GM10266 (cell line): Measurements from ENCODE around the gene MAP4.
"Not testable (repeated sequence)": the region's sequence is repeated elsewhere in the genome, so short reads cannot be mapped to it uniquely, and the experiment has no call there.

ENCODE experiments used
- DNase-seq: peaks from one replicate; pipeline ENCODE4 v3.0.0; 2012; ENCODE audit errors: extremely low spot score
- TF ChIP-seq, protein P1 (sequence below): IDR thresholded peaks from 2 replicates; pipeline ENCODE4 v1.5.1; 2012; ENCODE audit warnings: mild to moderate bottlenecking, low read depth; ENCODE audit not compliant: control insufficient read depth, insufficient read depth; ENCODE audit errors: missing control alignments

MAP4 gene

DNA sequence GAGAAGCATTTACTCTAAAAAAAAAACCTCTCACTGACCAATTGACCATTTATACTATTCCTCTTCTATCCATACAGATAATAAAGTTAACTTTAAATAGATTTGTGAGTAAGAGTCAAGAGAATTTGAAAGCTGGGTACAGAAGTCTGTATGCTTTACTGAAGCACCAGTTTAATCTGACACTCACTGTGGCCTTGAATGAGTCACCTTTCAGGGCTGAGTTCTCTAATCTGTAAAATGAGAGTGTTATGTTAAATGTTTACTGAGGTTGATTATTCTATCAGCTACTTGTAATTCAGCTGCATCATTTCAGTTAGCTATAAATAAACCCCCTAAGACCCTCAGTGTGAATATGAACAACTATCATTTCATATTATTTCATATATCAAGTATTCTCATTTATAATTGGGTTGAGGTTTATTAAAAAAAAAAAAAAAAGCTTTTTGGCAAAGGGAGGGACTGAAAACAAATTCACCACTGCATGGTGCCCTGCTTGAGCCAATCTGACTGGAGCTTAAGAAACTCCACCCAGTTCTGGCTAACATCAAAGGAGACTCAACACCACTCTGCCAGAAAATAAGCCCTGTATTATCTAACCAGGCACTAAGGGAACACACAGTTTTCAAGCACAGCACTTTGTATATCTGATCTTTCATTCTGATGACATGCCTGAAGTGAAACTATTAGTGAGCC is 2.8 kb downstream of the MAP4 start:
- TF ChIP-seq, protein P1, sequence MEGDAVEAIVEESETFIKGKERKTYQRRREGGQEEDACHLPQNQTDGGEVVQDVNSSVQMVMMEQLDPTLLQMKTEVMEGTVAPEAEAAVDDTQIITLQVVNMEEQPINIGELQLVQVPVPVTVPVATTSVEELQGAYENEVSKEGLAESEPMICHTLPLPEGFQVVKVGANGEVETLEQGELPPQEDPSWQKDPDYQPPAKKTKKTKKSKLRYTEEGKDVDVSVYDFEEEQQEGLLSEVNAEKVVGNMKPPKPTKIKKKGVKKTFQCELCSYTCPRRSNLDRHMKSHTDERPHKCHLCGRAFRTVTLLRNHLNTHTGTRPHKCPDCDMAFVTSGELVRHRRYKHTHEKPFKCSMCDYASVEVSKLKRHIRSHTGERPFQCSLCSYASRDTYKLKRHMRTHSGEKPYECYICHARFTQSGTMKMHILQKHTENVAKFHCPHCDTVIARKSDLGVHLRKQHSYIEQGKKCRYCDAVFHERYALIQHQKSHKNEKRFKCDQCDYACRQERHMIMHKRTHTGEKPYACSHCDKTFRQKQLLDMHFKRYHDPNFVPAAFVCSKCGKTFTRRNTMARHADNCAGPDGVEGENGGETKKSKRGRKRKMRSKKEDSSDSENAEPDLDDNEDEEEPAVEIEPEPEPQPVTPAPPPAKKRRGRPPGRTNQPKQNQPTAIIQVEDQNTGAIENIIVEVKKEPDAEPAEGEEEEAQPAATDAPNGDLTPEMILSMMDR: no peak
- DNase-seq: no peak

DNA sequence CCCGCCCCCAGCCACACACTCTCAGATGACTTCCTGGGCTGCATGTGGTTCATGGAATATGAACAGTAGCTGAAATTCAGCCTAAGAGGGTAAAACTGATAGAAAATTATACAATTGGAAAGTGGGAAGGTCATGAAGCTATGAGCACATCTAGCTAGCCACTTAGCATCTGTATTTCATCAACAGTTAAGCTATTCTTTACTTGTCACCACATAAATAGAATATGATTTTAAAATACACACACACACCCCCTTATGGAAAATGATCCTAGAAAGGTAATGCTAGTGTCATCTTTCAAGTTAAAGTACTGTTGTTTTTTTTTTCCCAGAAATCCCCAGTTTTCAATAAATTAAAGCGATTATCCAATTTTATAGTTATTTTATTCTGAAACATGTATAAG is 3.6 kb downstream of the MAP4 start:
- DNase-seq: no peak
- TF ChIP-seq, protein P1: no peak

DNA sequence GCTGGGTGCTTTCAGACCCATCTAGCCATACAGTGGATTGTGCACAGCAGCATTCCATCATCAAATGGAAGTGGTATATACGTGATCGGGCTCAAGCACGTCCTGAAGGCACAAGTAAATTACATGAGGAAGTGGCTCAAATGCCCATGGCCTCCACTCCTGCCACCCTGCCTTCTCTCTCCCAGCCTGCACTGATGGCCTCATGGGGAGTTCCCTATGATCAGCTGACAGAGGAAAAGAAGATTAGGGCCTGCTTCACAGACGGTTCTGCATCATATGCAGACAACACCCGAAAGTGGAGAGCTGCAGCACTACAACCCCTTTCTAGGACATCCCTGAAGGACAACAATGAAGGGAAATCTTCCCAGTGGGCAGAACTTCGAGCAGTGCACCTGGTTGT is 8.2 kb downstream of the MAP4 start:
- DNase-seq: not testable (repeated sequence)

DNA sequence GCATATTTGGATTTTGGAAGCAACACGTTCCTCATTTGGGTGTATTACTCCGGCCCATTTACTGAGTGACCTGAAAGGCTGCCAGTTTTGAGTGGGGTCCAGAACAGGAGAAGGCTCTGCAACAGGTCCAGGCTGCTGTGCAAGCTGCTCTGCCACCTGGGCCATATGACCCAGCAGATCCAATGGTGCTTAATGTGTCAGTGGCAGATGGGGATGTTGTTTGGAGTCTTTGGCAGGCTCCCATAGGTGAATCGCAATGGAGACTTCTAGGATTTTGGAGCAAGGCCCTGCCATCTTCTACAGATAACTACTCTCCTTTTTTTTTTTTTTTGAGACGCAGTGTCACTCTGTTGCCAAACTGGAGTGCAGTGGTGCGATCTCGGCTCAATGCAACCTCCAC is 8.9 kb downstream of the MAP4 start:
- DNase-seq: not testable (repeated sequence)

DNA sequence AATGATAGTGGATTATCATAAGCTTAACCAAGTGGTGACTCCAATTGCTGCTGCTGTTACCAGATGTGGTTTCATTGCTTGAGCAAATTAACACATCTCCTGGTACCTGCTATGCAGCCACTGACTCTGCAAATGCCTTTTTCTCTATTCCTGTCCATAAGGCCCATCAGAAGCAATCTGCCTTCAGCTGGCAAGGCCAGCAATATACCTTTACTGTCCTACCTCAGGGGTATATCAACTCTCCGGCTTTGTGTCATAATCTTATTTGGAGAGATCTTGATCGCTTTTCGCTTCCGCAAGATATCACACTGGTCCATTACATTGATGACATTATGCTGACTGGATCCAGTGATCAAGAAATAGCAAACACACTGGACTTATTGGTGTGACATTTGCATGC is 9.4 kb downstream of the MAP4 start:
- DNase-seq: not testable (repeated sequence)

DNA sequence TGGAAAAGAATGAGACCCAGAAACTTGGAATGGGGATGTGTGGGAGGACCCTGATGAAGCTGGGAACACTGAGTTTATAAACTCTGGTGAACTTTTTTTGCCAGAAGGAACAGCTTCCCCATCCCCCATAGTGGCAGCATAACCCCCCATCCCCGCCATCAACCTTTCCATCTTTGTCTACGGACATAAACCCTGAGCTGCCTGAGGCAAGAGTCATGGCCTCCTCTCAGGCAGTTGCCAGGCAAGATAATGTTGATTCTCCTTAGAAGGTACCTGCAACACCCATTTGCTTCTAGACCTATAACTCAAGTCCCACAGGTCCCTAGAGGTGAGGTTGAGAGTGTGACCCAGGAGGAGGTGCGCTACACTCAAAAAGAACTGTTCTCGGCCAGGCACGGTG is 11.5 kb downstream of the MAP4 start:
- no peak for DNase-seq
- TF ChIP-seq, protein P1: no peak

DNA sequence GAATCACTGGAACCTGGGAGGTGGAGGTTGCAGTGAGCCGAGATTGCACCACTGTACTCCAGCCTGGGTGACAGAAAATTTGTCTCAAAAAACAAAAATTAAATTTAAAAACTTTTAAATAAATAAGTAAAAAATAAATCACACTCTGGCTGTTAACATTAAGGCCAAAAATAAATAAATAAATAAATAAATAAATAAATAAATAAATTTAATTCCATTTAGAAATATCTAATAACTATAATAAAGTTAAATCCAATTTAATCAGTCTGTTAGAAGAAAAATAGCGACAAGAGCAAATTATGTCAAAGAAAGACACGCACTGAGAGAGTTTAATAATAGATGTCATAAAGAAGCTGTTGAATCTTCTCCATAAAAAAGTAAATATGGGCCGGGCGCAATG is 13.4 kb downstream of the MAP4 start:
- no peak for DNase-seq
- TF ChIP-seq, protein P1: no peak

DNA sequence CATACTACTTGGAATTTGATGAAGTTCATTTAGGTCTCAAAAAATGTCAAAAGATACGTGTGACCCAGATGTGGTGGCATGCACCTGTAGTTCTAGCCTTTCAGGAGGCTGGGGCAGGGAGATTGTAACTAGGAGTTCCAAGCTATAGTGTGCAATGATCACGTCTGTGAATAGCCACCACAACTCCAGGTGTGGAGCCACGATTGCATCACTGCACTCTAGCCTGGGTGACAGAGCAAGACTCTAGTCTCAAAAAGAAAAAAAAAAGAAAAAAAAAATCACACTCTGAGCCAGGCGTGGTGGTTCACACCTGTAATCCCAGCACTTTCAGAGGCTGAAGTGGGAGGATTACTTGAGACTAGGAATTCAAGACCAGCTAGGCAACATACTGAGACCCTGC is 14.2 kb downstream of the MAP4 start:
- no peak for DNase-seq
- TF ChIP-seq, protein P1: no peak

DNA sequence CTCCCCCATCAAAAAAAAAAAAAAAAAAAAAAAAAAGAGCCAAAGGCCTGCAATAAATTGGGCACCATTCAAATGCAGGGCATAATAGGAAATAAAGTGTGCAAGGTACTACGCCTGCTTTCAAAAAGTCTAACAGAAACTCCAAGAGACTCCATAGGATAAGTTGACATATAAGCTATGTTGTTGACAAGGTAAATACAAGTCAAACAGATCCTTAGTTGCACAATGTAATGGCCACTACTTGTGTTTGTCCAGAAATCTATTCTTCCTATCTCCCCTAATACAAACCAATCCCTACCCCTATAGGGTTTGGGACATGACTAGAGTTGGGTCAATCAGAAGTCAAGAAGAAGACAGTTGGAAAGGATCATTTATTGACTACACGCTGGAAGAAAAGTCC is 16.0 kb downstream of the MAP4 start:
- TF ChIP-seq, protein P1: no peak

More for the DNA sequence above, 16.0 kb downstream of the MAP4 start:
- no peak for DNase-seq
